Heart right ventricle (tissue), 16 donors: Measurements from ENCODE around the gene SMAD7. TPM values are rescaled to one million over a fixed set of nuclear protein-coding genes. Genes with fewer than 3 reads are reported as not detected.

Source experiments
- ATAC-seq, 8 donors: fragments of 200-7000 bp; cut with Tn5 transposase; one replicate each; pipeline ENCODE4 v1.9.1; 2020; ENCODE audit warnings: mild to moderate bottlenecking in 8 of 8, moderate library complexity in 8 of 8, moderate number of reproducible peaks in 1 of 8
- DNase-seq, 2 donors: peaks; one replicate each; pipeline ENCODE4 v3.0.0-alpha.2; 2020
- H3K27ac ChIP-seq, 10 donors: fragments of 200-600 bp; sonication (generic) in 2 of 10; one replicate each; pipeline versions ENCODE4 v1.5.0 to v1.8.0; 2020 to 2022; ENCODE audit warnings: mild to moderate bottlenecking in 3 of 10
- H3K27me3 ChIP-seq, 7 donors: fragments of 200-600 bp; one replicate each; pipeline ENCODE4 v1.8.0; 2021 to 2022; ENCODE audit warnings: mild to moderate bottlenecking in 2 of 7
- H3K36me3 ChIP-seq, 9 donors: fragments of 200-600 bp; sonication (generic) in 1 of 9; one replicate each; pipeline versions ENCODE4 v1.5.0 to v1.8.0; 2020 to 2022; ENCODE audit warnings: mild to moderate bottlenecking in 2 of 9
- H3K4me1 ChIP-seq, 9 donors: fragments of 200-600 bp; sonication (generic) in 1 of 9; one replicate each; pipeline versions ENCODE4 v1.5.0 to v1.8.0; 2020 to 2022; ENCODE audit warnings: mild to moderate bottlenecking in 4 of 9
- H3K4me3 ChIP-seq, 10 donors: fragments of 200-600 bp; sonication (generic) in 2 of 10; one replicate each; pipeline versions ENCODE4 v1.5.0 to v1.8.0; 2020 to 2022; ENCODE audit warnings: mild to moderate bottlenecking in 7 of 10, moderate library complexity in 2 of 10
- H3K9me3 ChIP-seq, 11 donors: fragments of 200-600 bp in 10 of 11; sonication (generic) in 2 of 11; one replicate each; pipeline versions ENCODE4 v1.5.0 to v1.8.0; 2013 to 2022; ENCODE audit warnings: mild to moderate bottlenecking in 2 of 11, control low read depth in 1 of 11, moderate library complexity in 1 of 11
- CTCF ChIP-seq, 9 donors: fragments of 200-600 bp; sonication (generic) in 2 of 9; IDR thresholded peaks; one replicate each; pipeline versions ENCODE4 v1.5.0 to v1.8.0; 2021 to 2022; ENCODE audit warnings: antibody characterized with exemption in 9 of 9, mild to moderate bottlenecking in 5 of 9, moderate library complexity in 1 of 9
- WGBS, 2 donors: extraction: QIAGEN DNeasy Blood & Tissue Kit; methylation state at CpG; one replicate each; pipeline ENCODE4 v1.1.7; 2013; ENCODE audit warnings: inconsistent platforms in 1 of 2; 5-methylcytosine and 5-hydroxymethylcytosine counted together
- intact Hi-C, 10 donors: fragments of 100-400 bp; cut with DNase I; formaldehyde crosslinking; loops; one replicate each; pipeline versions ENCODE4 v1.11.1 to v1.14.2; 2022
- polyA plus RNA-seq, 2 donors: library from polyadenylated mRNA; stranded (reverse); fragments of 200-250 nt; gene quantifications; one replicate each; pipeline ENCODE4 v1.2.3, GENCODE V29; 2013
- total RNA-seq, 10 donors: library from RNA; stranded (reverse); fragmentation: NEBNext Ultra II Directional in 3 of 10; extraction: Animal tissue kit (Norgen Biotek cat#: 25700) in 3 of 10; gene quantifications; one replicate each; pipeline versions ENCODE4 v1.2.1 to v1.2.4, GENCODE V29; 2021 to 2023
- donor health status: Arrhythmogenic right ventricular cardiomyopathy.
- donor health status: ischemic (EF 13 %, LVEDD 7.1; RV severe dilation, severe dysfunction).
- donor health status: healthy with polysubstance abuse.
- donor health status: DM: no; HTN: yes; CAD: no.
- donor health status: DM: no; HTN: no; CAD: no.
- donor health status: ischemic (EF 25% LVEDD 6.9; RV normal size, moderate dysfunction).
- donor health status: ischemic (EF 25% LVEDD 5.7; RV mildly dilated, moderate dysfunction).
- donor health status: healthy.
- donor health status: DM: yes; HTN: yes; CAD: no.
- donor health status: Ischemic cardiomyopathy.
- donor health status: ischemic (EF 35%, LVEDD 5.7; RV mildly dilated, moderate dysfunction).
- donor health status: nonischemic (EF 11% LVEDD 7.7; RV severe dilation, severe dysfunction).
- donor health status: DM: yes; HTN: yes; CAD: no.
- donor health status: PGD.
- donor health status: ischemic (EF 29% LVEDD 5.4; RV normal size, mild dysfunction).
- donor health status: nonischemic (EF 23%, LVEDD 6.1; RV moderate dilation, normal function).

SMAD7 gene
- total and polyA plus RNA-seq, 12 donors = 6.7 to 28.6 (median 19.2) TPM

- no peak for TF ChIP-seq CTCF (IDR thresholded peaks at IDR 0.05)
- no peaks in the 10 kb centered on the region for H3K9me3 ChIP-seq
- intact Hi-C loops = loop anchor here in 2 of 10 donors (5.0 kb wide), 2 partner anchors 92 to 147 kb away; no protein-coding TSS in a partner anchor
- peak in 1 of 2 donors; percentile 30 for DNase-seq
- peaks cover 67 to 98% (median 96%) of the 10 kb centered on the region in 9 donors for H3K4me1 ChIP-seq
- H3K27ac ChIP-seq = peak overlapping the region in 9 of 10 donors; percentile 31 to 99 (median 81)
- whole genome bisulfite sequencing, 2 donors = 30 to 44% methylated on average over 9 of the region's 9 CpGs
- H3K36me3 ChIP-seq = peaks cover 0 to 47% (median 0%) of the 10 kb centered on the region in 9 donors
- H3K27me3 ChIP-seq = no peaks in the 10 kb centered on the region
- H3K4me3 ChIP-seq = peak overlapping the region in 8 of 10 donors; percentile 6 to 94 (median 29)
- ATAC-seq = peak in 6 of 8 donors; percentile 0 to 3 (median 2)
These were observed 11.9 kb downstream of the SMAD7 start for GRCh38 chr18:48938827-48939204.

GRCh38 chr18:48937869-48938750, 12.7 kb downstream of the SMAD7 start:
- WGBS, 2 donors = 66 to 73% methylated on average over 6 of the region's 6 CpGs
- no peak for ATAC-seq
- intact Hi-C loops = loop anchor here in 2 of 10 donors (5.0 kb wide), 2 partner anchors 91 to 146 kb away; no protein-coding TSS in a partner anchor
- TF ChIP-seq CTCF (IDR thresholded peaks at IDR 0.05) = no peak
- no peaks in the 10 kb centered on the region for H3K9me3 ChIP-seq
- peaks cover 0 to 46% (median 0%) of the 10 kb centered on the region in 9 donors for H3K36me3 ChIP-seq
- no peak for DNase-seq
- peaks cover 71 to 98% (median 96%) of the 10 kb centered on the region in 9 donors for H3K4me1 ChIP-seq
- peak overlapping the region in 6 of 10 donors; percentile 24 to 94 (median 38) for H3K4me3 ChIP-seq
- H3K27me3 ChIP-seq = no peaks in the 10 kb centered on the region
- H3K27ac ChIP-seq = peak overlapping the region in 9 of 10 donors; percentile 31 to 99 (median 73)

- TF ChIP-seq CTCF (IDR thresholded peaks at IDR 0.05) = no peak
- Histone ChIP-seq H3K4me1 (peaks cover 78 to 98% (median 96%) of the 10 kb centered on the region in 9 donors), H3K27ac (peak overlapping the region; percentile 59 to 96 (median 85)), H3K36me3 (peaks cover 0 to 32% (median 0%) of the 10 kb centered on the region in 9 donors), H3K4me3 (peak overlapping the region in 7 of 10 donors; percentile 15 to 44 (median 28)), H3K9me3 (no peaks in the 10 kb centered on the region), H3K27me3 (no peaks in the 10 kb centered on the region)
- 48 to 53% methylated on average over 9 of the region's 9 CpGs for WGBS, 2 donors
- ATAC-seq = no peak
- intact Hi-C loops = loop anchor here in 2 of 10 donors (2.0 to 5.0 kb wide), 3 partner anchors 15 to 143 kb away; partner anchors contain the start of gene SMAD7 (in 1 of the 2)
- no peak for DNase-seq
These were observed 15.4 kb downstream of the SMAD7 start for GRCh38 chr18:48935433-48935774.

GRCh38 chr18:48934723-48935432, 15.9 kb downstream of the SMAD7 start:
- H3K4me1 ChIP-seq = peaks cover 79 to 98% (median 96%) of the 10 kb centered on the region in 9 donors
- 12 to 15% methylated on average over 14 of the region's 14 CpGs for WGBS, 2 donors
- intact Hi-C loops = loop anchor here in 2 of 10 donors (2.0 to 5.0 kb wide), 3 partner anchors 16 to 143 kb away; partner anchors contain the start of gene SMAD7 (in 1 of the 2)
- H3K4me3 ChIP-seq = peak overlapping the region in 7 of 10 donors; percentile 15 to 44 (median 28)
- ATAC-seq (peak; percentile 45 to 81 (median 76)), DNase-seq (peak; percentile 73 to 86)
- H3K36me3 ChIP-seq = peaks cover 0 to 27% (median 0%) of the 10 kb centered on the region in 9 donors
- no peak for TF ChIP-seq CTCF (IDR thresholded peaks at IDR 0.05)
- H3K9me3 ChIP-seq = no peaks in the 10 kb centered on the region
- H3K27me3 ChIP-seq = no peaks in the 10 kb centered on the region
- H3K27ac ChIP-seq = peak overlapping the region; percentile 59 to 96 (median 85)
